HG03565 (cell line): ENCODE measurements around the gene KCTD5.
"Not testable (repeated sequence)": the region's sequence is repeated elsewhere in the genome, so short reads cannot be mapped to it uniquely, and the experiment has no call there.

Experiments used
- ATAC-seq: cut with Tn5 transposase; IDR thresholded peaks from one replicate; pipeline ENCODE4 v1.9.1; 2021; ENCODE audit warnings: mild to moderate bottlenecking, moderate library complexity; ENCODE audit not compliant: unreplicated experiment

KCTD5 gene

GRCh38 chr16:2671741-2672140 is 10.6 kb upstream of the KCTD5 start:
- no peak for ATAC-seq

- ATAC-seq = peak; percentile 80
Measured at GRCh38 chr16:2673066-2673999, 9.0 kb upstream of the KCTD5 start.

- ATAC-seq = no peak
Measured at GRCh38 chr16:2675021-2675420, 7.3 kb upstream of the KCTD5 start.

GRCh38 chr16:2675714-2676113 is 6.6 kb upstream of the KCTD5 start:
- ATAC-seq = no peak

GRCh38 chr16:2676937-2677336 is 5.4 kb upstream of the KCTD5 start:
- ATAC-seq = not testable (repeated sequence)

- ATAC-seq = not testable (repeated sequence)
Measured at GRCh38 chr16:2678206-2678965, 3.9 kb upstream of the KCTD5 start.

- ATAC-seq = not testable (repeated sequence)
Measured at GRCh38 chr16:2679902-2680301, 2.4 kb upstream of the KCTD5 start.

GRCh38 chr16:2680360-2680759 is 2.0 kb upstream of the KCTD5 start:
- not testable (repeated sequence) for ATAC-seq

GRCh38 chr16:2683041-2683440 is 718 bp downstream of the KCTD5 start:
- ATAC-seq = not testable (repeated sequence)

GRCh38 chr16:2686075-2686474 is 3.8 kb downstream of the KCTD5 start:
- not testable (repeated sequence) for ATAC-seq

- no peak for ATAC-seq
Measured at GRCh38 chr16:2686912-2687507, 4.7 kb downstream of the KCTD5 start.

GRCh38 chr16:2687531-2688308 is 5.4 kb downstream of the KCTD5 start:
- no peak for ATAC-seq

- not testable (repeated sequence) for ATAC-seq
Measured at GRCh38 chr16:2689422-2689821, 7.1 kb downstream of the KCTD5 start.

GRCh38 chr16:2689968-2690801 is 7.9 kb downstream of the KCTD5 start:
- no peak for ATAC-seq

GRCh38 chr16:2690852-2691251 is 8.5 kb downstream of the KCTD5 start:
- no peak for ATAC-seq

GRCh38 chr16:2691491-2692248 is 9.3 kb downstream of the KCTD5 start:
- no peak for ATAC-seq

- ATAC-seq = no peak
Measured at GRCh38 chr16:2692251-2692947, 10.1 kb downstream of the KCTD5 start.

- no peak for ATAC-seq
Measured at GRCh38 chr16:2692948-2693651, 10.8 kb downstream of the KCTD5 start.
